Ureter (tissue), 1 donor: ENCODE data around the gene TRAPPC6A. TPM values are rescaled to one million over a fixed set of nuclear protein-coding genes. Genes with fewer than 3 reads are reported as not detected.

Experiments
- DNase-seq: peaks from one replicate; pipeline ENCODE4 v3.0.0-alpha.2; 2020; ENCODE audit warnings: low spot score
- total RNA-seq: library from RNA; stranded (reverse); gene quantifications from one replicate; pipeline ENCODE4 v1.2.4, GENCODE V29; 2023
- donor health status: DM: yes; HTN: yes; CAD: no.

The TRAPPC6A gene
- total RNA-seq, result 37.7 TPM

- DNase-seq, result no peak
Observed at GRCh38 chr19:45177817-45178261, at the start of gene TRAPPC6A. Gene TRAPPC6A (minus strand): TSS chr19:45178237. CDS start chr19:45178218, 19 bp downstream.

DNA sequence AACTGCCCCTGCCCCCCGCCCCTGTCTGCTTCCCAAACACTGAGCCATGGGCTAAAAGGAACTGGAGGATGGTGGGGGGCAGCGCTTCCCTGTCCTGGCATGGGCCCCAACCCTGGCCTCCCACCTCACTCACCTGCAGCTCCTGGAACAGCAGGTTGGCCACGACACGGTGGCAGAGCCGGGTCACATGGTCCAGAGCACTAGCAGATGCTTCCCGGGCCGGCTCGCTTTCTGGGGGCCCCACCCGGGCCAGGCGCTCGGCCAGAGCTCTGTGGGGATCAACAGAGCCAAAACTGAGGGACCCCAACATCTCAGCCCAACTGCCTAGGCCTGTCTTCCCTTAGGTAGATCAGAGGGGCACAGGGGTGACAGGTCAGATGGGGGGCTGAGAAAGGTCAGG, 46.6 kb upstream of the TRAPPC6A start:
- DNase-seq, result no peak

- DNase-seq, result no peak
Observed at GRCh38 chr19:45223879-45224278, 45.8 kb upstream of the TRAPPC6A start.

DNA sequence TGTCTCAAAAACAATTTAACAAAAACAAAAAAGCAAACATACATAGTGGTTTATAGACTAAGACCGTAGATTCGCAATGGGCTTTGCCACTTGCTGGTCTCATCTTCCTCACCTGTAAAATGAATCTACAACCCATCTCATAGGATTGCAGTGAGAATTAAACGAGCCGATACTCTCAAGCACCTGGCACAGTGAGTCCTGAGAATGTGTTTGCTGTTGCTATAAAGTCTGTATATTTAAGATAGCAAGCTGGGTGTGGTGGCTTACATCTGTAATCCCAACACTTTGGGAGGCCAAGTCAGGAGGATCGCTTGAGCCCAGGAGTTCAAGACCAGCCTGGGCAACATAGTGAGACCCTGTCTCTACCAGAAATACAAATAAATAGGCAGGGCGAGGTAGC, 44.7 kb upstream of the TRAPPC6A start:
- DNase-seq, result no peak

DNA sequence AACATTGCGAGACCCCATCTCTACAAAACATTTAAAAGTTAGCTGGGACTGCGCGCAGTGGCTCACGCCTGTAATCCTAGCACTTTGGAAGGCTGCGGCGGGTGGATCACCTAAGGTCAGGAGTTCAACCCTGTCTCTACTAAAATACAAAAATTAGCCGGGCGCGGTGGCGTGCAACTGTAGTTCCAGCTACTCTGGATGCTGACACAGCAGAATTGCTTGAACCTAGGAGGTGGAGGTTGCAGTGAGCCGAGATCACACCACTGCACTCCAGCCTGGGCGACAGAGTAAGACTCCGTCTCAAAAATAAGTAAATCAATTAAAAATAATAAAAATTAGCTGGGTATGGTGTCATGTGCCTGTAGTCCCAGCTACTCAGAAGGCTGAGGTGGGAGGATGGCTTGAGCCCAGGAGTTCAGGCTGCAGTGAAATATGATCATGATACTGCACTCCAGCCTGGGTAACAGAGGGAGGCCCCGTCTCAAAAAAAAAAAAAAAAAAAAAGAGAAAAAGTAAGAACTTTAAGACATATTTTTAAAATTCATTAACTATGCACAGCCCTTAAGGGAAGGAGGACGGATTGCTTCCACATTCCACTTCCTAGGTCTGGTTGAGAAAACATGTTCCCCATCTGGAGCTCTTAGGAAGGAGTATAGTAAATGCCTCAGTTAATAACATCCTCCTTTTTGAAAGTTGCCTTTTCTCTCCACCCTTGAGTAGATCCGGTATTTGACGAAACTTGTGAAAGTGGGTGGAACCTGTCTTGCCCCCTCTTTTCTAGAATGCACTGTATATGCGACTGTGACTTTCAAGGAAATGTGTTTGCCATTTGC, 41.1 kb upstream of the TRAPPC6A start:
- DNase-seq, result no peak

- no peak for DNase-seq
Observed at GRCh38 chr19:45218426-45218825, 40.4 kb upstream of the TRAPPC6A start.

GRCh38 chr19:45217957-45218334, 39.9 kb upstream of the TRAPPC6A start:
- no peak for DNase-seq

DNA sequence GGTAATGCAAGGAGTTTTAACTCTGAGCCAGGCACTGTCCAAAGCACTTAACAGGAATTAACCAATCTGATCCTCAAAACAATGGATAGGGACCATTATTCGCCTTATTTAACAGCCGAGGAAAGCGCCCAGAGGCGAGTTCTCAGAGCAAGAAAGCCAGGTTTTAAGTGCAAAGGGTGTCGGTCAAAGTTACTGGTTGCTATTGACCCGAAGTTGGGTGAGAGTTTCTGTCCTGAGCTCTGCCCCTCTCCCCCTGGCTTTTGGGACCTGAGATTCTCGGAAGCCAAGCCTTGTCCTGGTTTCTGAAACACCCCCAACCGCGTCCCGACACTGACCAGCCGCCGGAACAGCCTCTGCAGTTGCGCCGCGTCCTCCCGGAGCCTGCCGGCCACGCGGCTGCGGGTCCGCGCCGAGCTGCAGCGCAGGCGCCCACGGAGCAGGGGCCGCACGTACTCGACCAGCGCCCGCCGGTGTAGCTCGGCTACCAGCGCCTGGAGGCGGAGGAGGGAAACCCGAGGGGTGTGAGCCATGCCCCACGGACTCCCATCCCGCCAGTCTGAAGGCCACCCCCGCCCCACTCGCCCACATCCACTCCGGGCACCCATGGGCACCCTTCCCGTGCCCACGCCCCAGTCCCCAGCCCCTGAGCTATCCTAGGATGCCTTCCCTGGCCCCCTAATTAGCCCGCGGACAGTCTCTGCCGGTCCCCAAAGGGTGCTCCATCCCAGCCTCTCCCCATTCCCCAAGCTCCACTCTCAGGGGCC, 39.3 kb upstream of the TRAPPC6A start:
- DNase-seq, result no peak

DNA sequence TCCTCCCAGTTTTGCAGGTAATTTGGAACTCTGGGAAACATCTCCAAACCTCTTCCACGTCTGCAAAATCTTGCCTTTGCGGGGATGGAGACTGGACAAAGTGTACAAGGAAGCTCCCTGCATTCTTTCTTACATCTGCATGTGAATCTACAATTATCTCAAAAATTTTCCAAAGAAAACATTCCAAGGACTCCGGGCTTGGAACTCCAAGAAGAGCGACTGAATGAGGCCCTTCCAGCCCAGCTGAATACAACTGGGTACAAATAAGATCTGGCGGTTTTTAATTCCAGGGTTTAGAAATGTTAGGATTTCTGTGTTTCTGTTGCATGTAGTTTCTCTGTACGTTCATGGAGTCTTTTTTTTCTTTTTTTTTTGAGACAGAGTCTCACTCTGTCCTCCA, 38.6 kb upstream of the TRAPPC6A start:
- DNase-seq, result no peak

DNA sequence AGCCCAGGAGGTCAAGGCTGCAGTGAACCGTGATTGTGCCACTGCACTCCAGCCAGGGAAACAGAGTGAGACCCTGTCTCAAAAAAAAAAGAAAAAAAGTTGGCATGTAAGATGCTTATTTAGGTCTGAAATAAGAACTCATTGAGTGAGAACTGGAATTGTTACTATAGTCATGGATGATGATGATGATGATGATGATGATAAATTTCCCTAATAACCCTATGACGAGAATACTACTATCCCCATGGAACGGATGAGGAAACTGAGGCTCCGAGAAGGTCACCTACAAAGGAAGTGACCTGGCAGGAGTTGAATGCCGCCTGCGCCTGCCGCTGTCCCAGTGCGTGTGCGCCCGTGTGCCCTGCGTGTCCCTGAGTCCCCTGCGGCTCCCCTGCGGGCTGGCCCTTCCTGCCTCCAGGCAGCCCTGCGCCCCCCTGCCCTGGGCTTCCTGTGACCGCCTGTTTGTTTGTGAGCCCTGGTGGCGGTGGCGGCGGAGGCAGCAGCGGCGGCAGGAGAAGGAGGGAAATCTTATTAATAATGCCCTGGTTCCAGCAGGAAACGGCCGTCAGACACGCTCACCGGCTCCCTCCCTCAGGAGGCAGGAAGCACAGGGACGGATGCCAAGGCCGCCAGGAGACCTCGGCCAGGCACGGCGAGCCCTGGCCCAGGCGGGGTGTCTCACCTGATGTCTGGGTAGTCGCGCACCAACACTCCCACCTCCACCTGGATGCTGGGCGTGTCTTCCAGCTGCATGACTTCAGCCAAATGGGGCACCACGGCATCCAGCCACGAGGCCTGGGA, 37.6 kb upstream of the TRAPPC6A start:
- DNase-seq, result no peak

- DNase-seq, result no peak
Observed at GRCh38 chr19:45213031-45213430, 35.0 kb upstream of the TRAPPC6A start.

DNA sequence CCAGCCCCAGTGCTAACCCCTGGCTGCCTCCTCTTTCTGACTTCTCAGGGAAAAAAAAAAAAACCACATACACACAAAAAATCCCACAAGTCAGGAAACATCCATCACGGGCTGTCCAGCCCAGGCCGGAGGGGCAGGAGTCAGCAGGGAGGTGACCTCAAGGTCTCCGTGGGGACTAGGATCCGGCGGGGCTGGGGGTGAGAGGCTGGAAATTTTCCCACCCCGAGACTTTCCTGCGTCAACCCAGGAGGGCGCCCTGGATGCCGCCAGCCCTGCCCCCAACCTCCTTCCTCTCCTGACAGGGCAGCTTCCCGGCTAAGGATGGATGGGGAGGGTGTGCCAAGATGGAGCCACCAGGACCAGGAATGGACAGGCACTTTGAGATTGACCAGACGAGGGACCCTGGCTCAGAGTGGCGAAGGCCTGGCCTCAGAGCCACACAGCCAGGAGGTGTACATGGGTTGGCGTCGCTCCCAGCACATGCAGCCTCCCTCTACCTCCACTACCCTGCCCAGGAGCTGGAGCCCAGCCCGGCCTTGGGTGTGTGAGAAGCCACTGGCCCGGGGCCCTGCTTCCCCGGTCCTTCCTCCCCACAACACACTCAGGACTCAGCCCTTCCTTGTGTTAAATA, 33.8 kb upstream of the TRAPPC6A start:
- no peak for DNase-seq

- DNase-seq, result no peak
Observed at GRCh38 chr19:45206328-45206727, 28.3 kb upstream of the TRAPPC6A start.

- no peak for DNase-seq
Observed at GRCh38 chr19:45205810-45206209, 27.8 kb upstream of the TRAPPC6A start.

GRCh38 chr19:45202637-45203036, 24.6 kb upstream of the TRAPPC6A start:
- no peak for DNase-seq

GRCh38 chr19:45200568-45200967, 22.5 kb upstream of the TRAPPC6A start:
- no peak for DNase-seq

- DNase-seq, result no peak
Observed at GRCh38 chr19:45195764-45196163, 17.7 kb upstream of the TRAPPC6A start.

- no peak for DNase-seq
Observed at GRCh38 chr19:45191375-45191774, 13.3 kb upstream of the TRAPPC6A start.

DNA sequence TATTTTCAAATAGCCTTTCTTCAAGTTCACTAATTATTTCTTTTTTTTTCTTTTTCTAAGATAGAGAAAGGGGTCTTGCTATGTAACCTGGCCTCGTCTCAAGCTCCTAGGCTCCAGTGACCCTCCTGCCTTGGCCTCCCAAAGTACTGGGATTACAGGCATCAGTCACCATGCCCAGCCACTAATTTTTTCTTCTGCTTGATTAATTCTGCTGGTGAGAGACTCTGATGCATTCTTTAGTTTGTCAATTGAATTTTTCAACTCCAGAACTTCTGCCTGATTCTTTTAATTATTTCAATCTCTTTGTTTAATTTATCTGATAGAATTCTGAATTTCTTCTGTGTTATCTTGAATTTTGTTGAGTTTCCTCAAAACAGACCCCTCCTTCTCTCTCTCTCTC, 11.9 kb upstream of the TRAPPC6A start:
- no peak for DNase-seq

DNA sequence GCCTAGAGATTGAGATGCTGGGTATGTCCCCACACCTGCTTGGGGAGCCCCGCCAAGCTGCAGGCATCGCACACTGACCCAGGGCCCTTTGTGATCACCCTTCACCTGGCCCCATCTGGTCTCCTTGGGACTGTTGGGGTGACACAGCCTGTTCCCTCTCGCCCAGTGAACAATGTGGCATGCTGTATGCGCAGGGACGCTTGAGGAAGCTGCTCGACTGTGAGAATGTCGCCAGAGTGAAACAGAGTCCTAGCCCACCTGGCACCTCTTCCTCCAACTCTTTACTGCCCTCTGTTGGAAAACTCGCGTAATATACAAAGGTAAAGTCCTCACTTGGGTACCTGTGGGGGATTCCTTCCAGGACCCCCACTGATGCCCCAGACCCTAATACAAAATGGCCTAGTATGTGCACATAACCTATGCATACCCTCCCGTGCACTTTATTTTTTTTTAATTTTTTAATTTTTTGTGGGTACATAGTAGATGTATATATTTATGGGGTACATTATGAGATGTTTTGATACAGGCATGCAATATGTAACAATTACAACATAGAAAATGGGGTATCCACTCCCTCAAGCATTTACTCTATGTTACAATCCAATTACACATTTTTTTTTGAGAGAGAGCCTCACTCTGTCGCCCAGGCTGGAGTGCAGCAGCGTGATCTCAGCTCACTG, 9.5 kb upstream of the TRAPPC6A start:
- no peak for DNase-seq
